NCI-H345 treated with DMSO at 0.1 percent for 48 hours (cell line): ENCODE measurements around the gene ZMAT3.
"Not testable (repeated sequence)": the region's sequence is repeated elsewhere in the genome, so short reads cannot be mapped to it uniquely, and the experiment has no call there.

ENCODE experiments used
- DNase-seq: peaks from one replicate; lab custom pipeline; 2025; ENCODE audit not compliant: unreplicated experiment; lab: John Stamatoyannopoulos, UW

Gene ZMAT3

DNA sequence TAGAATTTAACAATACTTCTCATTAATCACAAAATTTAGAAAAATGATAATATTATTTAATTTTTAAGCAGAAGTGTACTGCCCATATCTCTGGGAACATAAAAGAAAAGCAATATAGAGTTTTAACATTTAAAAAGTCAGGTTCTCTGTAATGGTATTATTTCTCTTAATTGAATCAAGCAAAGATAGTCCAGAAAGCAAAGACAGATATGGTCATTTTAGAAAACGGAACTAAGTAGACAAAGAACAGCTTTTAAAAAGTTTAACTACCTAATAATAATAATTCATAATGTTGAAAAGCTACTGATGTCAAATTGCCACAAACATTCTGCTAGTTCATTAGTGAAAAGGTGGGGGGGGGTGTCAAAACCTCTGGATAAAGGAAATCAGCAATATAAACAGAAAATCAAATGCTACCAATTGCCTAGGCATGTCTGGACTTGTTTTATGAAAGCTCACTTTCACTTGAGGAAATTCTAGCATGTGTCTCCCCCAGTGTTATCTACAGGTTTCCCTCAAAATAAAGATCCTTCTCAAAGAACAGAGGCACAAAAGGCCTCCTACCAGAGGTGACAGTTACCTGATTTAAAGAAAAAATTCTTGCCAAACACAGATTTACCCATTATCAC lies 1.7 kb downstream of the ZMAT3 start:
- DNase-seq: peak; percentile 14

DNA sequence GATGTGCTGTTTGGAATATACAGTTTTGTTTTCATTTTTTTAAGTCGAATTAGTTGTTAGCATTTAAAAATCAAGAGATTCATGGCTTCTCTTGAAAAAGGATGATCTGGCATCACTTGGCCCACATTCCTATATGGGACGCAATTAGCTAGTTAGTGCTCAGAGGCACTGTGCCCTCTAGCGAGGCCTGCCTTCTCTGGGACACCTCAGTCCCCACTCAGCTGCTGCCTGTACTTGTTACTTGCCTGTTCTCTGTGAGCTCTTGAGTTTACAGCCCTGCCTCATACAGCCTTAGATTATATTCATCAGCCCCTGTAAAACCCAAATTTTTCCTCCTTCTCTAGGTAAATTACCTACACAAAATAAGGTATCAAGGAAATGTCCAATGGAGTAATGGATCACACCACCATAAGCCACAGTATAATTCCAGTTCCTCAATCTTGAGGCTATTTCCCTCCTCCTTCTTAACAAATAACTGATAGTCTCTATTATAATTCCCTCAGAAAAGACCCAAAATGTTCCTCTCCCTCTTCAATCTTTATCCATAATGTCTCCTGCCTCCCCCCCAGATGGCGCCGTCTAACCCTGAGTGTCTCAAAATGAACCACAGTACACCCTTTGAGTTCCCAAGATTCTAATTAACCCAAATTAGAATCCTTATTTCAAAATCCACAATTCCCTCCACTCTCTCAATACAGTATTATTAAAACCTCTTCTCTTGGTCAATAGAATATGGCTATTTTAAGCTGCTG lies 2.7 kb downstream of the ZMAT3 start:
- DNase-seq: no peak

DNA sequence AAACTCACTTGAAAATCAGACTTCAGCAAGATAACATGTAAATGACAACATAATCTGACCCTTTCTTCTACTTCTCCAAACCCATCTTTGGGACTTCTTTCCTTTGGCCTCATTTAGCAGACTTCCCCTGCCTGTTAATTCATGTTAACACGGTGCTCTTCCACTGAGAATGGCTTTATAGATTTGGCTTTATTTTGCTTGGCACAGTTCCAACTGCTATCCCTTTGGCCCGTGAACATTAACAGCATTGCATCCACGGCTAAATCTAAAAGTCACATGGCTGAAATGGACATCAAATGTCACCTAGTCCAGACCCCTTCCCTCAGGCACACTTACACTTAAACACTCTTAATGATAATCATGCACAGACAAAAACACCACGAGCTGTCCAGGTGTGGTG lies 3.8 kb downstream of the ZMAT3 start:
- DNase-seq: no peak

DNA sequence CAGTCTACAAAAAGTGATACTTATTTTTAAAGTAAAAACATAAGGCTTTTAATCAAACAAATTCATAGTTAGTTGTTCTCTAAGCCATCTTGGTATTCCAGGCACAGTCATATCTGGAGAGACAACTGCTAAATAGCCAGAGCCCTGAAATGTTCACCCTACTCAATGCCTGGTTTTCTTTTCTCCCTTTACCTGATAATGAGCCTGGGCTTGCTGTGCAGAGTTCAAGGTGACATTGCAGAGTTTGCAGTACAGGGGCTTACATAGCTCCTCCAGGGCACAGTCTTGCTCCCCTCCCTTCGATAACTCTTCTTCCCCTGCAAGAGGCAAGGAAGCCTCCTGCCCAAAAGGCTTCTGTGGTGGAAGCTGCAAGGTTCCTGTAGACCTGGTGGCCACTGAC lies 4.3 kb downstream of the ZMAT3 start:
- DNase-seq: no peak

DNA sequence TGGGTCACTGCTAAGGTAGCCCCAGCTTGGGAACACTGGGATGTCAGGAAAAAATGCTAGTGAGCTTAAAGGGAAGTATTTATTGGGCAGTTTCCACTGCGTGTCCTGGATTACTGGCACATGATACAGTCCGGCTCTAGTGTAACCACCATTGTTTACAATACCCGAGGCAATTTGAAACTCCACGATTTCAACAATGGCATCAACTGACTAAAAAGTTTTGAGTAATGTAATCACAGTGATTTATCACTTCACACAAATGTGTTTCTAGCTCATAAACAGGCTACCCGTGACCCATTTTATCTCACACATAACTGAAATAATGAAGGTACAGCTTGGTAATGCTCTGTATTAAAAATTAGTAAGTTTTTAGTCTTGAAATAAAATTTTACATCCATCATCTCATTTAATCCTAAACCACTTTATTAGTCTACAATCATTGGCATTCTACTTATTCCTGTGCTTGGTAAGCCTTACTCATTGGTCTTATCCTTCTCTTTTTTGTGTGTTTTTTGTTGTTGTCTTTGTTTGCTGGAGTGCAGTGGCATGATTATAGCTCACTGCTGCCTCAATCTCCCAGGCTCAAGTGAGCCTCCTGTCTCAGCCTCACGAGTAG lies 7.6 kb downstream of the ZMAT3 start:
- no peak for DNase-seq

DNA sequence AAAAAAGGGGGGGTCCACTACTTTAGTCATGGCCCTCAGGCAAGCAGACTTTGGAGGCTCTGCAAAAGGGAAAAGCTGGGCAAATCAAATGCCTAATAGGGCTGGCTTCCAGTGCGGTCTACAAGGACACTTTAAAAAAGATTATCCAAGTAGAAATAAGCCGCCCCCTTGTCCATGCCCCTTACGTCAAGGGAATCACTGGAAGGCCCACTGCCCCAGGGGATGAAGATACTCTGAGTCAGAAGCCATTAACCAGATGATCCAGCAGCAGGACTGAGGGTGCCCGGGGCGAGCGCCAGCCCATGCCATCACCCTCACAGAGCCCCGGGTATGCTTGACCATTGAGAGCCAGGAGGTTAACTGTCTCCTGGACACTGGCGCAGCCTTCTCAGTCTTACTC lies 15.3 kb downstream of the ZMAT3 start:
- DNase-seq: no peak

DNA sequence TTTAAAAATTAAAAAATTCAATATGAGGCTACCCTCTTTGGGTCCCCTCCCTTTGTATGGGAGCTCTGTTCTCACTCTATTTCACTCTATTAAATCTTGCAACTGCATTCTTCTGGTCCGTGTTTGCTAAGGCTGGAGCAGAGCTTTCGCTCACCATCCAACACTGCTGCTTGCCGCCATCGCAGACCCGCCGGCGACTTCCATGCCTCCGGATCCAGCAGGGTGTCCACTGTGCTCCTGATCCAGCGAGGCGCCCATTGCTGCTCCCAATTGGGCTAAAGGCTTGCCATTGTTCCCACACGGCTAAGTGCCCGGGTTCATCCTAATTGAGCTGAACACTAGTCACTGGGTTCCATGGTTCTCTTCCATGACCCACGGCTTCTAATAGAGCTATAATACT lies 17.0 kb downstream of the ZMAT3 start:
- not testable (repeated sequence) for DNase-seq

DNA sequence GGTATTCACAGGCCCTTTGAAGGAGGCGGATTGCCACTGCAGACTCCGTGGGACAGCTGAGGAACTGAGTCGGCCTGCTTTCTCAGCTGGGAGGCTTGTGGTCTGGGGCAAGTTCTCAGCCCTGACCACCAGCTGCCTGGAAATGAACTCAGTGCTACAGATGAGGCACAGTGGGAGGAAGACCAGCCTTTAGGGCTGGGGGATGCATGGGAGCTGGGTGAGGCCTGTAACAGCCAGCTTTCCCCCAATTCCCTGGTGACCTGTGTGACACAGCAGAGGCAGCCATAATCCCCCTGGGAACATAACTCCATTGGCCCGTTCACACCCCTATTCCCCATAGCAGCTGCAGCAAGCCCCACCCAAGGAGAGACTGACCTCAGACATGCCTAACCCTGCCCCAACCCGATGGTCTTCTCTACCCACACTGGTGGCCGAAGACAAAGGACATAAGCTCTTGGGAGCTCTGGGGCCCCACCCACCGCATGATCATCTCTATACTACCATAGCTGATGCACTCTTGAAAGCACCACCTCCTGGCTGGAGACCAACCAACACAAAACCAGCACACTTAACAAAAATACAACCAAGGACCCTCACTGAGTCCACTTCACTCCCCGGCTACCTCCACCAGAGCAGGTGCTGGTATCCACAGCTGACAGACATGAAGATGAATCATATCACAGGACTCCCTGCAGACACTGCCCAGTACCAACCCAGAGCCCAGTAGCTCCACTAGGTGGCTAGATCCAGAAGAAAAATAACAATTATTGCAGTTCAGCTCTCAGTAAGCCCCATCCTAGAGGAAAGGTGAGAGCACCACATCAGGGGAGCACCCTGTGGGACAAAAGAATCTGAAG lies 24.9 kb downstream of the ZMAT3 start:
- DNase-seq: peak; percentile 29

DNA sequence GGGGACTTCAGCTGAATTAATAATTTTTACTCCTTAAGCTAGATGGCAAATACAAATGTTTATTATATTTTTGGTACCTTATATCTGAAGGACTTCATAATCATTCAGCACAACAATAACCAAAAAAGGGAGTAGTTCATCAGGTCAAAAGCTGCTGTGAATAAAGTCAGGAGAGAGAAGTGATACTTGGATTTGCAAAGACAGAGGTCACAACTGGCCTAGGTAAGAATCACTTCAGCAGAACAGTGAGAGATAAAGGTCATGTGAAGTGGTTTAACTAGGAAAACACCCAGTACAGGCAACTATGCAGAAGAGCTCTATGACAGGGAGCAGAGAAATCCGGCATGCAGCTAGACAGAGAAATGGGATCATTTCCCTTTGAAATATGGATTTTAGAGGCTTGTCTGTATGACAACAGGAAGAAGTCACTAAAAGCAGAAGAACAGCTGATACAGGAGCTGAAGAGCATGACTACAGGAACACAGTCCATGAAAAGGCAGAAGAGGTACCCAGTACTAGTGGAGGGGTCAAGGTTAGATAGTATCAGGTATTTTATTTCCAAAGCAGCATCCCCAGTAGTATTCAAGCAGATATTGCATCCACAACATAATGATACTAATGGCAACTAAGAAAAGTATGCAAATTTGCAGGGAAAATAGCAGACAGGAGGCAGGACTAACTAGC lies 25.7 kb downstream of the ZMAT3 start:
- DNase-seq: no peak

DNA sequence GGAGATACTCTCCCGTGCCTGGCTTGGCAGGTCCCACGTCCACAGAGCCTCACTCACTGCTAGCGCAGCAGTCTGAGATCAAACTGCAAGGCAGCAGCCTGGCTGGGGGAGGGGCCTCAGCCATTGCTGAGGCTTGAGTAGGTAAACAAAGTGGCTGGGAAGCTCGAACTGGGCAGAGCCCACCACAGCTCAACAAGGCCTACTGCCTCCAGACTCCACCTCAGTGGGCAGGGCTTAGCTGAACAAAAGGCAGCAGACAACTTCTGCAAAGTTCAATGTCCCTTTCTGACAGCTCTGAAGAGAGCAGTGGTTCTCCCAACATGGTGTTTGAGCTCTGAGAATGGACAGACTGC lies 32.7 kb downstream of the ZMAT3 start:
- DNase-seq: not testable (repeated sequence)

DNA sequence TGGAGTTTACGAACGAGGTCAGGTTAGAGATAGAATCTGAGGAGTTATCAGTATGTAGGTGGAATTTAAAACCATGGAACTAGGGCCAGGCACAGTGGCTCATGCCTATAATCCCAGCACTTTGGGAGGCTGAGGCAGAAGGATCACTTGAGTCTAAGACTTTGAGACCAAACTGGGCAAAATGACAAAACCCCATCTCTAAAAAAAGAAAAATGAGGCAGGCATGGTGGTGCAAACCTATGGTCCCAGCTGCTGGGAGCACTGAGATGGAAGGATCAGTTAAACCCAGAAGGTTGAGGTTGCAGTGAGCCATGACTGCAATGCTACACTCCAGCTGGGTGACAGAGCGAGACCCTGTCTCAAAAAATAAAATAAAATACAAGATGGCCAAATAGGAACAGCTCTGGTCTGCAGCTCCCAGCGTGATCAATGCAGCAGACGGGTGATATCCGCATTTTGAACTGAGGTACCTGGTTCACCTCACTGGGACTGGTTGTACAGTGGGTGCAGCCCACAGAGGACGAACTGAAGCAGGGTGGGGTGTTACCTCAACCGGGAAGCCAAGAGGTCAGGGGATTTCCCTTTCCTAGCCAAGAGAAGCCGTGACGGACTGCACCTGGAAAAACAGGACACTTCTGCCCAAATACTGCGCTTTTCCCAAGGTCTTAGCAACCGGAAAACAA lies 33.3 kb downstream of the ZMAT3 start:
- no peak for DNase-seq

DNA sequence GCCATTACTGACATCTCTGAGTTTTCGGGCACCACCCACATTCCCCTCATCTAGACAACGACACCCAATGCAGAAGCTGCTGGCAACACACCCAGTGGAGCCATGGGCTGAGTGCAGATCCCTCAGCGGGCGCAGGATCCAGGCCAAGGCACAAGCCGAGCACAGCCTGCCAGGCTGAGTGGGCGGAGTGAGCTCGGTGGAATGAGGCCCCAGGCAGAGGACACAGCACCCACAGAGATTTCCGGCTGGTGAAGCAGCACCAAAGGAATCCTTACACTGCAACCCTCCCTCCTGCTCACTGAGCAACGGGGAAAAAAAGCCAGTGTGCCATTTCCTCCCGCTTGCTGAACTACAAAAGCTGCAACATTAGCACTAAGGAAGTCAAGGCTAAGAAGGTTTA lies 34.3 kb downstream of the ZMAT3 start:
- DNase-seq: no peak

DNA sequence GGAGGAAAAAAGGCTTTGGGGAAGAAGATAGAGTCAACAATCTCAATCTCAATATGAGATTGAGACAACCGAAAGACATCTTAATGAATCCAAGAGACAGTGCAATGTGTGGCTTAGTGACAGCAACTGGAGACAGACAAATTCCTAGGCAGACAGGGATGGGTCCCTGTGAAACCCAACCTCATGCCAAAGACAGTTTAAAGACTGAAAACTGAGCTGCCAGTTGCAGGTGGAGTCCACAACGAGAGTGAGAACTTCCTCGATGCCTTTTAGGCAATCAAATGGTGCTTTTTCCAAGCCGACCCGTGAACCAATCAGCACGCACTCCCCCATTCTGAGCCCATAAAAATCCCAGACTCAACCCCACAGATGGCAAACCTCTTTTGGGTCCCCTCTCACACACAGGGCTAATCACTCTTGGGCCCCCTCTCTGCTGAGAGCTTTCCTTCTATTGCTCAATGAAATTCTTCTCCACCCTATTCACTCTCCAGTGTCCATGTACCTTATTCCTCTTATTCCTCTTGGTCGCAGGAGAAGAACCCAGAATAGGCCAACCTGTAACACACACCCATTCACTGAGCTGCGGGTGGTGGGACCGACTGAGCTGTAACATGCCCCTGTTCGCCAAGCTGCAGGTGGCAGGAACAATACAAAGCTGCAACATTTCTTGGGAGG lies 34.8 kb downstream of the ZMAT3 start:
- no peak for DNase-seq

DNA sequence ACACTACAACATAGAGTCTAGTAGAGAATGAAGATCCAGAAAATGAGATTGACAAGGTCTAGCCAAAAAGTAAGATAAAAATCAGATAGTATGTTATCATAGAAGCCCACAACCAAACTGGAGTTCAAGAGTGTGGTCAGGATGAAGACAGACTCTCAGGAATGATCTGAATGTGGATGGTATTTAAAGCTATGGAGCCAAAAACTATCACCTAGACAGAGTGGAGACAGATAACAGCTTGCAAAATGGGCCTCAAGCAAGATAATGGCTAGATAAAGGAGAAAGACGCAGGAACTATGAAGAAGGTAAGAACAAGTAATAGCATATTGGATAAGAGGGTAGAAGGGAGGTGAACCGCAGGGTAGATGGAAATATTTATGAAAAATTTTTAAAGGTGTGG lies 35.4 kb downstream of the ZMAT3 start:
- DNase-seq: no peak

DNA sequence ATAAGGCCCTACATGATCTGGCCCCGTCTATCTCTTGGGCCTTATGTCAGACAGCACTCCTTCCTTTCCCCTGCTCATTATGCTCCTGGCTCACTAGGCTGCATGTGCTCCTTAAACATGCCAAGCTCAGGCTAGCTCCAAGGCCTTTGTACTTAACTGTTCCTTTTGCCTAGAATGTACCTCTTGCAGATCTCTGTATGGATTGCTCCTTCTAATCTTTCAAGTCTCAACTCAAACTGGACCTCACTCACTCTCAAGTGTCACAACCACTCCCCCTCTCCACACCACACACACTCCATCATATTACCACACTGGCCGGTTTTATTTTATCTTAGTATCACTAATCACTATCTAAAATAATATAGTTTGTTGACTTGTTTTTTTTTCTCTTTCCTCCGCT lies 36.4 kb downstream of the ZMAT3 start:
- no peak for DNase-seq

DNA sequence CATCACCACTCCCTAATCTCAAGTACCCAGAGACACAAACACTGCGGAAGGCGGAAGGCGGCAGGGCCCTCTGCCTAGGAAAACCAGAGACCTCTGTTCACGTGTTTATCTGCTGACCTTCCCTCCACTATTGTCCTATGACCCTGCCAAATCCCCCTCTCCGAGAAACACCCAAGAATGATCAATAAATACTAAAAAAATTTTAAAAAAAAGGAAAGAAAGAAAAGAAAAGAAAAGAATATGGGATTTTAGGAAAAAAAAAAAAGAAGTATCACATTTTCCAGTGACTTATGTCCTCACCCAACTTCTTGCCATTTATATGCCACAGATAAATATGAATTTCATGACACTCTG lies 38.3 kb downstream of the ZMAT3 start:
- DNase-seq: not testable (repeated sequence)

DNA sequence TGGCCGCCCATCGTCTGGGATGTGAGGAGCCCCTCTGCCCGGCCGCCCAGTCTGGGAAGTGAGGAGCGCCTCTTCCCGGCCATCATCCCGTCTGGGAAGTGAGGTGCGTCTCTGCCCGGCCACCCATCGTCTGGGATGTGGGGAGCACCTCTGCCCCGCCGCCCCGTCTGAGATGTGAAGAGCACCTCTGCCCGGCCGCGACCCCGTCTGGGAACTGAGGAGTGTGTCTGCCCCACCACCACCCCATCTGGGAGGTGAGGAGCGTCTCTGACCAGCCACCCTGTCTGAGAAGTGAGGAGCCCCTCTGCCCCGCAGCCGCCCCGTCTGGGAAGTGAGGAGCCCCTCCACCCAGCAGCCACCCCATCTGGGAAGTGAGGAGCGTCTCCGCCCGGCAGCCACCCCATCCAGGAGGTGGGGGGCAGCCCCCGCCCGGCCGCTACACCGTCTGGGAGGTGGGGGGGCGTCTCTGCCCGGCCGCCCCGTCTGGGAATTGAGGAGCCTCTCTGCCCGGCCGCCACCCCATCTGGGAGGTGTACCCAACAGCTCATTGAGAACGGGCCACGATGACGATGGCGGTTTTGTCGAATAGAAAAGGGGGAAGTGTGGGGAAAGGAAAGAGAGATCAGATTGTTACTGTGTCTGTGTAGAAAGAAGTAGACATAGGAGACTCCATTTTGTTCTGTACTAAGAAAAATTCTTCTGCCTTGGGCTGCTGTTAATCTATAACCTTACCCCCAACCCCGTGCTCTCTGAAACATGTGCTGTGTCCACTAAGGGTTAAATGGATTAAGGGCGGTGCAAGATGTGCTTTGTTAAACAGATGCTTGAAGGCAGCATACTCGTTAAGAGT lies 38.9 kb downstream of the ZMAT3 start:
- DNase-seq: not testable (repeated sequence)

DNA sequence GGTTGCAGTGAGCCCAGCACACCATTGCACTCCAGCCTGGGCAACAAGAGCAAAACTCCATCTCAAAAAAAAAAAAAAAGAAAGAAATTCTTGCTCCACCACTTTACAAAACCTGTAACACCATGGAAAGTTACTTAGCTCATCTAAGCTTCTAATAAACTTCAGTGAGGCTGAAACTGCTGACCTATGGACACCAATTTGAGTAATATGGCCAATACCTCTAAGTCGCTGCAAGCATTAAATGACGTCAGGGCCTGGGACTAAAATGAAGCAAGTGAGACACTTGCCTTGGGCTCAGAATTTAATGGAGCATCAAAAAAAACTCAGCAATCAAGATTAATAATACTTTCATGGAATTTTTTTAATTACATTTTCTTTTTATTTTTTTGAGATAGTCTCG lies 42.5 kb downstream of the ZMAT3 start:
- DNase-seq: no peak

DNA sequence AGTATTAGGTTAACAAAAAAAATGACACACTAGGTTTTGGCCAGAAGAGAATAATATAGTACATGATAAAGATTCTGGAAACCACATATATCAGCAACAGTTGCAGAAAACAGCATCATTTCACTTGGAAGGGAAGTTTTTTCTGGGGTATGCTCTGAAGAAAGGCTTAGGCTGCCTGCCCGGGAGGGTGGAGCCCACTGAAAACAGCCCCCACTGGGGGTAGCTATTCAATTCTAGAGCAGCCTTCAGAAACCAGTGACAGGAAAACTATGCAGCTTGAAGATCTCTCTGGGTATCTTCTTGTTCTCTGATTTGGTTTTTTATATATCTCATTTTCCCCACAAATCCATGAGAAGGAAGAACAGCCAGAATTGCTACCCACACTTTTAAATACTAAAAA lies 43.2 kb downstream of the ZMAT3 start:
- DNase-seq: no peak
